Measurements from ENCODE around the gene ABI3BP.
"Not testable (repeated sequence)": the region's sequence is repeated elsewhere in the genome, so short reads cannot be mapped to it uniquely, and the experiment has no call there.

The ABI3BP gene

GRCh38 chr3:100993309-100993708 is at the start of gene ABI3BP:
TSS of gene ABI3BP (minus strand) at chr3:100993421. CDS start at chr3:100993384, 37 bp downstream.
- DNase-seq (ENCODE audit: low read depth) = peak; percentile 67

GRCh38 chr3:101039285-101039684 is 46.1 kb upstream of the ABI3BP start:
- DNase-seq (ENCODE audit: low read depth) = no peak

- no peak for DNase-seq (ENCODE audit: low read depth)
Measured at GRCh38 chr3:101038880-101039279, 45.7 kb upstream of the ABI3BP start.

- DNase-seq (ENCODE audit: low read depth) = no peak
Measured at GRCh38 chr3:101038393-101038792, 45.2 kb upstream of the ABI3BP start.

- no peak for DNase-seq (ENCODE audit: low read depth)
Measured at GRCh38 chr3:101037613-101038012, 44.4 kb upstream of the ABI3BP start.

- no peak for DNase-seq (ENCODE audit: low read depth)
Measured at GRCh38 chr3:101036676-101037075, 43.5 kb upstream of the ABI3BP start.

- DNase-seq (ENCODE audit: low read depth) = peak; percentile 94
Measured at GRCh38 chr3:101036213-101036618, 43.0 kb upstream of the ABI3BP start.

GRCh38 chr3:101027286-101027685 is 34.1 kb upstream of the ABI3BP start:
- DNase-seq (ENCODE audit: low read depth) = no peak

- DNase-seq (ENCODE audit: low read depth) = no peak
Measured at GRCh38 chr3:101026881-101027280, 33.7 kb upstream of the ABI3BP start.

- no peak for DNase-seq (ENCODE audit: low read depth)
Measured at GRCh38 chr3:101026244-101026643, 33.0 kb upstream of the ABI3BP start.

GRCh38 chr3:101020351-101021015 is 27.3 kb upstream of the ABI3BP start:
- no peak for DNase-seq (ENCODE audit: low read depth)

GRCh38 chr3:101017017-101017416 is 23.8 kb upstream of the ABI3BP start:
- DNase-seq (ENCODE audit: low read depth) = no peak

- not testable (repeated sequence) for DNase-seq (ENCODE audit: low read depth)
Measured at GRCh38 chr3:101012312-101012711, 19.1 kb upstream of the ABI3BP start.

- no peak for DNase-seq (ENCODE audit: low read depth)
Measured at GRCh38 chr3:101011136-101011535, 17.9 kb upstream of the ABI3BP start.

GRCh38 chr3:101010296-101010695 is 17.1 kb upstream of the ABI3BP start:
- DNase-seq (ENCODE audit: low read depth) = no peak

GRCh38 chr3:101009386-101009785 is 16.2 kb upstream of the ABI3BP start:
- no peak for DNase-seq (ENCODE audit: low read depth)

- DNase-seq (ENCODE audit: low read depth) = no peak
Measured at GRCh38 chr3:100999160-100999559, 5.9 kb upstream of the ABI3BP start.

GRCh38 chr3:100994809-100995208 is 1.6 kb upstream of the ABI3BP start:
- DNase-seq (ENCODE audit: low read depth) = no peak

- no peak for DNase-seq (ENCODE audit: low read depth)
Measured at GRCh38 chr3:100994187-100994586, 966 bp upstream of the ABI3BP start.

- DNase-seq (ENCODE audit: low read depth) = no peak
Measured at GRCh38 chr3:100992231-100993012, 799 bp downstream of the ABI3BP start.

- DNase-seq (ENCODE audit: low read depth) = no peak
Measured at GRCh38 chr3:100988080-100988479, 5.1 kb downstream of the ABI3BP start.

- DNase-seq (ENCODE audit: low read depth) = no peak
Measured at GRCh38 chr3:100984308-100984707, 8.9 kb downstream of the ABI3BP start.

GRCh38 chr3:100982710-100983109 is 10.5 kb downstream of the ABI3BP start:
- no peak for DNase-seq (ENCODE audit: low read depth)
